Keratinocyte (primary cell): Measurements from ENCODE around the gene RNASE9. TPM values are rescaled to one million over a fixed set of nuclear protein-coding genes. Genes with fewer than 3 reads are reported as not detected.

Experiments used
- DNase-seq: peaks from one replicate; pipeline ENCODE4 v3.0.0-alpha.2; 2011; ENCODE audit warnings: low read depth, missing footprints, low spot score
- FAIRE-seq: peaks from 2 replicates; lab custom pipeline; 2011; peaks lifted over from hg19 to GRCh38; lab: Jason Lieb, UNC
- H2AFZ ChIP-seq: 2 replicates; pipeline ENCODE4 v1.6.0; 2012; ENCODE audit warnings: low read length, control low read depth, inconsistent platforms; ENCODE audit not compliant: control insufficient read depth
- H3K27ac ChIP-seq: 2 replicates; pipeline ENCODE4 v1.5.1; 2011; ENCODE audit warnings: low read length; ENCODE audit not compliant: control insufficient read depth, insufficient read depth
- H3K27me3 ChIP-seq: 3 replicates; pipeline ENCODE4 v1.6.0; 2011; ENCODE audit warnings: low read length; ENCODE audit not compliant: control insufficient read depth, insufficient read depth; ENCODE audit errors: extremely low read depth
- H3K36me3 ChIP-seq, 2 experiments: 2 replicates in 1 of 2; 3 replicates in 1 of 2; pipeline ENCODE4 v1.5.1; 2011; ENCODE audit warnings: low read length in 2 of 2, mild to moderate bottlenecking in 1 of 2; ENCODE audit not compliant: control insufficient read depth in 2 of 2, insufficient read depth in 2 of 2; ENCODE audit errors: extremely low read depth in 1 of 2
- H3K4me1 ChIP-seq: 3 replicates; pipeline ENCODE4 v1.5.1; 2011; ENCODE audit warnings: low read length; ENCODE audit not compliant: control insufficient read depth, insufficient read depth; ENCODE audit errors: extremely low read depth
- H3K4me2 ChIP-seq: 3 replicates; pipeline ENCODE4 v1.6.0; 2011; ENCODE audit warnings: low read depth, low read length; ENCODE audit not compliant: control insufficient read depth, insufficient read depth; ENCODE audit errors: extremely low read depth
- H3K4me3 ChIP-seq, 3 experiments: fragments of 200-600 bp in 1 of 3; sonication (generic) in 1 of 3; 2 replicates in 2 of 3; 3 replicates in 1 of 3; pipeline ENCODE4 v1.5.1; 2011 to 2016; ENCODE audit warnings: low read length in 3 of 3, mild to moderate bottlenecking in 3 of 3, control low read depth in 2 of 3, inconsistent platforms in 1 of 3, low read depth in 1 of 3, mixed read lengths in 1 of 3, mixed run types in 1 of 3, moderate library complexity in 1 of 3; ENCODE audit not compliant: control insufficient read depth in 2 of 3, insufficient read depth in 2 of 3; ENCODE audit errors: extremely low read depth in 1 of 3
- H3K79me2 ChIP-seq: 2 replicates; pipeline ENCODE4 v1.6.0; 2012; ENCODE audit warnings: low read length; ENCODE audit not compliant: control insufficient read depth, insufficient read depth
- H3K9ac ChIP-seq: 3 replicates; pipeline ENCODE4 v1.6.0; 2011; ENCODE audit warnings: low read length; ENCODE audit not compliant: control insufficient read depth, insufficient read depth; ENCODE audit errors: extremely low read depth
- H3K9me1 ChIP-seq: 3 replicates; pipeline ENCODE4 v1.6.0; 2011; ENCODE audit warnings: low read length; ENCODE audit not compliant: control insufficient read depth, insufficient read depth; ENCODE audit errors: extremely low read depth
- H3K9me3 ChIP-seq: 2 replicates; pipeline ENCODE4 v1.5.1; 2012; ENCODE audit warnings: low read depth, low read length; ENCODE audit not compliant: control insufficient read depth
- H4K20me1 ChIP-seq: 3 replicates; pipeline ENCODE4 v1.6.0; 2011; ENCODE audit warnings: low read length; ENCODE audit not compliant: control insufficient read depth, insufficient read depth; ENCODE audit errors: extremely low read depth
- EZH2 ChIP-seq: IDR thresholded peaks from one replicate; pipeline ENCODE4 v1.6.1; 2012; ENCODE audit warnings: inconsistent platforms, mild to moderate bottlenecking, low read length, moderate library complexity
- dilution Hi-C: fragments of 300-500 bp; cut with MboI; formaldehyde crosslinking; loops from one replicate; pipeline ENCODE4 v1.7.0; 2020; ENCODE audit warnings: low sequenced_read_pairs; ENCODE audit not compliant: extremely low pct_ligation_motif_present
- polyA plus RNA-seq, 5 experiments: library from polyadenylated mRNA; depleted of rRNA in 3 of 5; stranded (reverse) in 3 of 5; stranded (forward) in 1 of 5; unstranded in 1 of 5; fragments of >200 nt; gene quantifications; 1 replicate in 1 of 5; 2 replicates in 3 of 5; 3 replicates in 1 of 5; pipeline versions ENCODE4 v1.2.1 to v1.2.3, GENCODE V29; 2011 to 2012; ENCODE audit warnings: missing spikeins in 2 of 5, low read depth in 1 of 5, low replicate concordance in 1 of 5
- TF ChIP-seq, protein P1 (sequence below), 3 experiments: IDR thresholded peaks in 1 of 3; conservative IDR thresholded peaks in 1 of 3; optimal IDR thresholded peaks in 1 of 3; 2 replicates in 2 of 3; 3 replicates in 1 of 3; pipeline versions ENCODE3 to v1.5.1; 2011; ENCODE audit warnings: low read length in 3 of 3, mild to moderate bottlenecking in 3 of 3, moderate library complexity in 2 of 3, control low read depth in 1 of 3, inconsistent platforms in 1 of 3; ENCODE audit not compliant: insufficient read depth in 2 of 3; ENCODE audit errors: extremely low read depth in 1 of 3

RNASE9 gene
- polyA plus RNA-seq, 1 donor (not counting 4 experiments of a cell fraction or from before 2014, with no cell fraction given), result not detected

DNA sequence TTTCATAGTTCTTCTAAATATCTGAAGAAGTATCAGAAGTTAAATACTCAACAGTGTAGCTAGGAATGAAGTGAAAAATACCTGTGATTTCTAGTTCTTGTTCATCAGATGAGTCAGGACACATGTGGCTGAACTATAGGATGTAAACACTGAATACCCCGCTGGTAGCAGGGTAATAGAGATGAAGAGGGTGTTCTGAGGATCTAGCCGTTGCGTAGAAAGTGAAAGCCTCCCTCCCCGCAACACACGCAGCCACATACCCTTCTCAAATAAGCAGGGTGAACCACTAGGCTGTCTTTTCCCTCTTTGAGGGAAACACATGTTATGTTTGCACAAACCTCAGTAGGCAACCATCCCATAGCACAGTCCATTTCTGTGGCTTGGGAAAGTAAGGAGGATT lies 46.8 kb upstream of the RNASE9 start:
- Histone ChIP-seq H2AFZ (no peak overlapping the region), H3K4me3 (no peak overlapping the region), H3K9me3 (no peaks in the 10 kb centered on the region), H3K9ac (no peak overlapping the region), H3K36me3 (no peaks in the 10 kb centered on the region), H3K9me1 (peaks cover 2% of the 10 kb centered on the region), H3K27me3 (no peaks in the 10 kb centered on the region), H3K4me2 (no peak overlapping the region), H4K20me1 (no peaks in the 10 kb centered on the region), H3K4me1 (no peaks in the 10 kb centered on the region), H3K79me2 (no peaks in the 10 kb centered on the region), H3K27ac (no peak overlapping the region)
- no peak for TF ChIP-seq EZH2
- TF ChIP-seq, protein P1, sequence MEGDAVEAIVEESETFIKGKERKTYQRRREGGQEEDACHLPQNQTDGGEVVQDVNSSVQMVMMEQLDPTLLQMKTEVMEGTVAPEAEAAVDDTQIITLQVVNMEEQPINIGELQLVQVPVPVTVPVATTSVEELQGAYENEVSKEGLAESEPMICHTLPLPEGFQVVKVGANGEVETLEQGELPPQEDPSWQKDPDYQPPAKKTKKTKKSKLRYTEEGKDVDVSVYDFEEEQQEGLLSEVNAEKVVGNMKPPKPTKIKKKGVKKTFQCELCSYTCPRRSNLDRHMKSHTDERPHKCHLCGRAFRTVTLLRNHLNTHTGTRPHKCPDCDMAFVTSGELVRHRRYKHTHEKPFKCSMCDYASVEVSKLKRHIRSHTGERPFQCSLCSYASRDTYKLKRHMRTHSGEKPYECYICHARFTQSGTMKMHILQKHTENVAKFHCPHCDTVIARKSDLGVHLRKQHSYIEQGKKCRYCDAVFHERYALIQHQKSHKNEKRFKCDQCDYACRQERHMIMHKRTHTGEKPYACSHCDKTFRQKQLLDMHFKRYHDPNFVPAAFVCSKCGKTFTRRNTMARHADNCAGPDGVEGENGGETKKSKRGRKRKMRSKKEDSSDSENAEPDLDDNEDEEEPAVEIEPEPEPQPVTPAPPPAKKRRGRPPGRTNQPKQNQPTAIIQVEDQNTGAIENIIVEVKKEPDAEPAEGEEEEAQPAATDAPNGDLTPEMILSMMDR (optimal IDR thresholded peaks at IDR 0.05 in 1 of 3, IDR thresholded peaks at IDR 0.05 in 1 of 3, conservative IDR thresholded peaks at IDR 0.05 in 1 of 3; ENCODE audit: extremely low read depth in 1 of 3, insufficient read depth in 2 of 3, low read length in 3 of 3), result no peak
- FAIRE-seq (no peak), DNase-seq (no peak)
- dilution Hi-C loops, result no loop called here

DNA sequence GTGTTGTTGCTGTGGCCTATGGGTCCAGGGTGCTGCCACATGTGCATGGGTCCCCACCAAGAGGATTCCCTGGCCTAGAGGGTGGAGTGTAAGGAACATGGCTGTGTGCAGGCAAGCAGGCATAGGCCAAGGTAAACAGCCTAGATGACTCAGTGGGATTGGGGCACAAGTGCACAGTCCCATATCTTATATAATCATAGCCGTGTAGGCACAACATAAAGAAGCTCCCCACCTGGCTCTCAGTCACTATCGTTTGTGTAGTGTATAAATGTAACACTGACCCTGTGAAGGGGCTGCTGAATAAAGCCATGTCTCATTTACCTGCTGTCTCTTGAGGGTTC lies 46.0 kb upstream of the RNASE9 start:
- FAIRE-seq, result no peak

More for the DNA sequence above, 46.0 kb upstream of the RNASE9 start:
- H3K27ac ChIP-seq, result no peak overlapping the region
- no peaks in the 10 kb centered on the region for H3K9me1 ChIP-seq
- H3K4me3 ChIP-seq, result no peak overlapping the region
- H3K9me3 ChIP-seq, result no peaks in the 10 kb centered on the region
- no peak overlapping the region for H2AFZ ChIP-seq
- no peaks in the 10 kb centered on the region for H3K4me1 ChIP-seq
- H3K36me3 ChIP-seq, result no peaks in the 10 kb centered on the region
- no peak overlapping the region for H3K4me2 ChIP-seq
- no peak for DNase-seq
- H3K79me2 ChIP-seq, result no peaks in the 10 kb centered on the region
- H3K9ac ChIP-seq, result no peak overlapping the region
- H4K20me1 ChIP-seq, result no peaks in the 10 kb centered on the region
- no peaks in the 10 kb centered on the region for H3K27me3 ChIP-seq
- TF ChIP-seq EZH2, result no peak
- TF ChIP-seq, protein P1 (optimal IDR thresholded peaks at IDR 0.05 in 1 of 3, IDR thresholded peaks at IDR 0.05 in 1 of 3, conservative IDR thresholded peaks at IDR 0.05 in 1 of 3; ENCODE audit: extremely low read depth in 1 of 3, insufficient read depth in 2 of 3, low read length in 3 of 3), result no peak
- dilution Hi-C loops, result no loop called here
